Stimulated activated naive CD8-positive, alpha-beta T cell treated with anti-CD3 and anti-CD28 coated beads, Interleukin-15, amount 100 ng/mL, for 72 hours (primary cell): ENCODE results near the gene TRIM22.
"Not testable (repeated sequence)": the region's sequence is repeated elsewhere in the genome, so short reads cannot be mapped to it uniquely, and the experiment has no call there.

Experiments used
- ATAC-seq: fragments of 150-1000 bp; cut with Tn5 transposase; 2 replicates; pipeline ENCODE4 v1.10.0; 2021; ENCODE audit warnings: mild to moderate bottlenecking, moderate library complexity
- DNase-seq, 2 donors: peaks; one replicate each; pipeline ENCODE4 v3.0.0; 2021 to 2022
- H3K27ac Mint-ChIP-seq, 2 donors: one replicate each; pipeline ENCODE4 v1.8.0; 2022; ENCODE audit warnings: mild to moderate bottlenecking in 2 of 2, mixed read lengths in 2 of 2, moderate library complexity in 2 of 2
- H3K27me3 Mint-ChIP-seq: one replicate; pipeline ENCODE4 v1.8.0; 2022; ENCODE audit warnings: mixed read lengths
- H3K4me1 Mint-ChIP-seq: one replicate; pipeline ENCODE4 v1.8.0; 2022; ENCODE audit warnings: mild to moderate bottlenecking, mixed read lengths
- H3K4me3 Mint-ChIP-seq, 2 donors: one replicate each; pipeline ENCODE4 v1.8.0; 2022; ENCODE audit warnings: mild to moderate bottlenecking in 2 of 2, mixed read lengths in 2 of 2, moderate library complexity in 1 of 2
- H3K9me3 Mint-ChIP-seq, 2 donors: one replicate each; pipeline ENCODE4 v1.8.0; 2022; ENCODE audit warnings: mixed read lengths in 2 of 2

The TRIM22 gene

GRCh38 chr11:5689551-5689983 lies at the start of gene TRIM22:
Gene TRIM22, plus strand, starts transcription at chr11:5689790. Its CDS starts 6,443 bp downstream, at chr11:5696233.
- Mint-ChIP-seq H3K27me3 (no peaks in the 10 kb centered on the region), H3K4me1 (peaks cover 46% of the 10 kb centered on the region), H3K4me3 (peak within 1 kb of the TSS; percentile 93 to 97), H3K27ac (peak within 1 kb of the TSS; percentile 98 to 99), H3K9me3 (no peaks in the 10 kb centered on the region)
- DNase-seq (peak; percentile 56 to 74), ATAC-seq (peak; percentile 83)

GRCh38 chr11:5639953-5640352 lies 49.6 kb upstream of the TRIM22 start:
- Mint-ChIP-seq H3K4me1 (peaks cover 9% of the 10 kb centered on the region), H3K4me3 (no peak overlapping the region), H3K27ac (no peak overlapping the region), H3K9me3 (no peaks in the 10 kb centered on the region), H3K27me3 (no peaks in the 10 kb centered on the region)
- ATAC-seq (no peak), DNase-seq (no peak)

- Mint-ChIP-seq H3K4me1 (peaks cover 9% of the 10 kb centered on the region), H3K27me3 (no peaks in the 10 kb centered on the region), H3K27ac (no peak overlapping the region), H3K9me3 (no peaks in the 10 kb centered on the region), H3K4me3 (no peak overlapping the region)
- DNase-seq = no peak
- peak; percentile 71 for ATAC-seq
Measured at GRCh38 chr11:5643585-5643984, 46.0 kb upstream of the TRIM22 start.

- Mint-ChIP-seq H3K27me3 (no peaks in the 10 kb centered on the region), H3K9me3 (no peaks in the 10 kb centered on the region), H3K4me3 (no peak overlapping the region), H3K4me1 (peaks cover 9% of the 10 kb centered on the region), H3K27ac (no peak overlapping the region)
- no peak for ATAC-seq
- no peak for DNase-seq
Measured at GRCh38 chr11:5646139-5646538, 43.5 kb upstream of the TRIM22 start.

- no peaks in the 10 kb centered on the region for H3K27me3 Mint-ChIP-seq
- no peak for ATAC-seq
- DNase-seq = no peak
- no peak overlapping the region for H3K4me3 Mint-ChIP-seq
- no peaks in the 10 kb centered on the region for H3K4me1 Mint-ChIP-seq
- H3K9me3 Mint-ChIP-seq = peaks cover 0 to 8% of the 10 kb centered on the region in 2 donors
- H3K27ac Mint-ChIP-seq = no peak overlapping the region
Measured at GRCh38 chr11:5655474-5655873, 34.1 kb upstream of the TRIM22 start.

GRCh38 chr11:5656956-5657355 lies 32.6 kb upstream of the TRIM22 start:
- not testable (repeated sequence) for H3K27ac Mint-ChIP-seq, H3K4me1 Mint-ChIP-seq, ATAC-seq, H3K4me3 Mint-ChIP-seq, H3K9me3 Mint-ChIP-seq, DNase-seq, H3K27me3 Mint-ChIP-seq

- no peaks in the 10 kb centered on the region for H3K4me1 Mint-ChIP-seq
- peaks cover 0 to 1% of the 10 kb centered on the region in 2 donors for H3K9me3 Mint-ChIP-seq
- no peaks in the 10 kb centered on the region for H3K27me3 Mint-ChIP-seq
- ATAC-seq = no peak
- no peak for DNase-seq
- H3K4me3 Mint-ChIP-seq = no peak overlapping the region
- H3K27ac Mint-ChIP-seq = no peak overlapping the region
Measured at GRCh38 chr11:5658318-5658717, 31.3 kb upstream of the TRIM22 start.

- H3K27ac Mint-ChIP-seq = no peak overlapping the region
- no peaks in the 10 kb centered on the region for H3K27me3 Mint-ChIP-seq
- DNase-seq = no peak
- H3K4me3 Mint-ChIP-seq = no peak overlapping the region
- ATAC-seq = no peak
- H3K4me1 Mint-ChIP-seq = no peaks in the 10 kb centered on the region
- no peaks in the 10 kb centered on the region for H3K9me3 Mint-ChIP-seq
Measured at GRCh38 chr11:5663511-5663910, 26.1 kb upstream of the TRIM22 start.

GRCh38 chr11:5665051-5665570 lies 24.5 kb upstream of the TRIM22 start:
- Mint-ChIP-seq H3K27ac (peak overlapping the region in 1 of 2 donors; percentile 45), H3K4me3 (no peak overlapping the region), H3K27me3 (no peaks in the 10 kb centered on the region), H3K4me1 (no peaks in the 10 kb centered on the region), H3K9me3 (no peaks in the 10 kb centered on the region)
- DNase-seq = no peak
- no peak for ATAC-seq

- DNase-seq (no peak), ATAC-seq (no peak)
- no peak overlapping the region for H3K4me3 Mint-ChIP-seq
- H3K27ac Mint-ChIP-seq = no peak overlapping the region
- no peaks in the 10 kb centered on the region for H3K9me3 Mint-ChIP-seq
- no peaks in the 10 kb centered on the region for H3K27me3 Mint-ChIP-seq
- no peaks in the 10 kb centered on the region for H3K4me1 Mint-ChIP-seq
Measured at GRCh38 chr11:5665746-5666401, 23.7 kb upstream of the TRIM22 start.

GRCh38 chr11:5666402-5666793 lies 23.2 kb upstream of the TRIM22 start:
- DNase-seq (no peak), ATAC-seq (no peak)
- Mint-ChIP-seq H3K4me1 (no peaks in the 10 kb centered on the region), H3K27ac (no peak overlapping the region), H3K27me3 (no peaks in the 10 kb centered on the region), H3K4me3 (no peak overlapping the region), H3K9me3 (no peaks in the 10 kb centered on the region)

- Mint-ChIP-seq H3K27me3 (no peaks in the 10 kb centered on the region), H3K9me3 (no peaks in the 10 kb centered on the region), H3K27ac (no peak overlapping the region), H3K4me1 (peaks cover 19% of the 10 kb centered on the region), H3K4me3 (no peak overlapping the region)
- DNase-seq = no peak
- no peak for ATAC-seq
Measured at GRCh38 chr11:5671831-5672230, 17.8 kb upstream of the TRIM22 start.

GRCh38 chr11:5674391-5674790 lies 15.2 kb upstream of the TRIM22 start:
- no peaks in the 10 kb centered on the region for H3K9me3 Mint-ChIP-seq
- no peak for ATAC-seq
- no peak for DNase-seq
- H3K4me3 Mint-ChIP-seq = no peak overlapping the region
- no peaks in the 10 kb centered on the region for H3K27me3 Mint-ChIP-seq
- H3K4me1 Mint-ChIP-seq = peaks cover 30% of the 10 kb centered on the region
- H3K27ac Mint-ChIP-seq = no peak overlapping the region

- Mint-ChIP-seq H3K9me3 (no peaks in the 10 kb centered on the region), H3K27me3 (no peaks in the 10 kb centered on the region), H3K4me1 (peaks cover 40% of the 10 kb centered on the region), H3K27ac (peak overlapping the region in 1 of 2 donors; percentile 8), H3K4me3 (no peak overlapping the region)
- ATAC-seq = no peak
- no peak for DNase-seq
Measured at GRCh38 chr11:5679811-5680210, 9.8 kb upstream of the TRIM22 start.

- ATAC-seq, H3K27ac Mint-ChIP-seq, H3K27me3 Mint-ChIP-seq, DNase-seq, H3K9me3 Mint-ChIP-seq: not testable (repeated sequence)
- Mint-ChIP-seq H3K4me1 (peaks cover 56% of the 10 kb centered on the region), H3K4me3 (peak overlapping the region; percentile 84 to 92)
Measured at GRCh38 chr11:5682890-5683441, 6.6 kb upstream of the TRIM22 start.

GRCh38 chr11:5683620-5684019 lies 6.0 kb upstream of the TRIM22 start:
- Mint-ChIP-seq H3K4me3 (peak overlapping the region; percentile 84 to 92), H3K27ac (peak overlapping the region; percentile 66 to 95), H3K4me1 (peaks cover 60% of the 10 kb centered on the region)
- ATAC-seq, H3K27me3 Mint-ChIP-seq, H3K9me3 Mint-ChIP-seq: not testable (repeated sequence)
- DNase-seq = peak; percentile 58 to 67
